NCI-H1436 treated with DMSO at 0.1 percent for 48 hours (cell line): ENCODE data around the gene ARL17B.
"Not testable (repeated sequence)": the region's sequence is repeated elsewhere in the genome, so short reads cannot be mapped to it uniquely, and the experiment has no call there.

Experiments used
- DNase-seq: peaks from one replicate; lab custom pipeline; 2025; lab: John Stamatoyannopoulos, UW

The ARL17B gene

DNA sequence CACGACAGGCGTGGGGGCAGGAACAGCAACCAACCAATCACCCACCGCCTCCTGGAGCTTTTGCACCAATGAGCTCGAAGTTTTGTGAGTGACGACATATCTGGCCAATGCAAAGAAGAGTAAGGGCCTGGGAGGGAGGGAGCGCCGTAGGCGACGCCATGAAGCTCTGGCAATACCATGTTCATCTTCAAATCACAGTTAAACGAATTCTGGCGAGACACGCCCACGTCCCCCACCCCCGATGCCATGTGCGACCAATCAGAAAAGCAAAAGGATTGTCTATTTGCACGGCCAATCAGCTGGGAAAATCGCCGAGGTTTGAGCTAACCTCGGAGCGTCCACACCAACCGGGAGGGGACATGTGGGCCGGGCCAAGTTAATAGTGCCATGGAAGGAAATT lies at the start of gene ARL17B:
TSS of gene ARL17B (minus strand) at position 12 of the 400 bp plus-strand sequence. CDS start 3,369 bp downstream, outside the sequence.
- DNase-seq: not testable (repeated sequence)

DNA sequence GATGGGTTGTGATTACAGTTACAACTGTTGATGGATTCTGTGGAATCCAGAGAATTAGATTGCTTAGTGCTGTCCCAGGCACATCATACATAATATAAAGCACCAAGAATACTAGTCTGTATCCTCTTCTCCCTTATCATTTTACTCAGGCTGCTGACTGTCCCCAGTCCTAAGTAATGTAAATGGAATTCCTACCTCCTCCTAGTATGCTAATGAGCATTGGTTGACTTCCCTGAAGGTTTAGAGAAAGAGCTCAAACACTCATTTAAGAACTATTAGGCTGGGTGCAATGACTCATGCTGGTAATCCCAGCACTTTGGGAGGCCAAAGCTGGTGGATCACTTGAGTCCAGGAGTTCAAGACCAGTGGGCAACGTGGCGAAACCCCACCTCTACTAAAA lies 48.3 kb upstream of the ARL17B start:
- DNase-seq: not testable (repeated sequence)

DNA sequence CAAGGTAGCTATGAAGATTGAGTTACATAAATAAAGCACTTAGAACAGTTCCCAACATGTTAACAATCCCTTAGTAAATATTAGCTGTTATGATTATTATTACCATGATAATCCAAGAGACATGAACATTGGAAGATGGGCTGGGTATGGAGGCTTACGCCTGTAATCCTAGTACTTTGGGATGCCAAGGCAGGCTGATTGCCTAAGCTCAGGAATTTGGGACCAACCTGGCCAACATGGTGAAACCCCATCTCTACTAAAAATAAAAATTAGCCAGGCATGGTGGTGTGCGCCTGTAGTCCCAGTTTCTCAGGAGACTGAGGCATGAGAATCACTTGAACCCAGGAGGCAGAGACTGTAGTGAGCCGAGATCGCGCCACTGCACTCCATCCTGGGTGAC lies 45.6 kb upstream of the ARL17B start:
- DNase-seq: not testable (repeated sequence)

DNA sequence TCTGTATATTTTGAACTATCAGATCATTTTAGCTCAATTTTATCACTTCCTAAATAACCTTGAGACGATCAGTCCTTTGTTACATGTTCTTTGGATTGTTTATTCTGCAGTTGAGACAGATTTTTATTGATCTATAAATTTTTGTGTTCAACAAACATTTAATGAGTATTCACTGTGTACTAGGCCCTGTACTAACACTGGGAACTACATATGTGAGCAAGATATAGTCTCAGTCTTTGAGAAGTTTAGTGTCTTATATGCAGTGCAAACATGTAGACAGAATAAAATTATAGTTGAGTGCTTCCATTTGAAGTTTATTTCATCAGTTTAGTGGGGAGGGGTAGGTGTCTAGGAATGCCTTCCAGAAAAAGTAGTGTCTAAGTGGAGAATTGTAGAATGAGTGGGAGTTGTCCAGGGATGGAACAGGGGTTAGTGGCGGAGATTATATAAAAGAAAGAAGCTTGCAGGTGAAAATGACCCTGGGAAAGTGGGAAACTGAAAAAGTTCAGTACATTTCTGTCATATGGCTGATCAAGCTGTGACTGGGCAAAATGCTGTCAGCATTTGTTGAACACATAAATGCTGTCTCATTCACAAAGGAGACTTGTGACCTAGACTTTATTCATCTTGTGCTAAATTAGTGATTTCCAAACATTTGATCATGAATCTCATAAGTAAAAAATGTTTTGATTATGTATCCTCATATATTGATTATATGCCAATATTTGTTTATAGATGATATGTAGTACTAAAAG lies 39.6 kb upstream of the ARL17B start:
- not testable (repeated sequence) for DNase-seq

DNA sequence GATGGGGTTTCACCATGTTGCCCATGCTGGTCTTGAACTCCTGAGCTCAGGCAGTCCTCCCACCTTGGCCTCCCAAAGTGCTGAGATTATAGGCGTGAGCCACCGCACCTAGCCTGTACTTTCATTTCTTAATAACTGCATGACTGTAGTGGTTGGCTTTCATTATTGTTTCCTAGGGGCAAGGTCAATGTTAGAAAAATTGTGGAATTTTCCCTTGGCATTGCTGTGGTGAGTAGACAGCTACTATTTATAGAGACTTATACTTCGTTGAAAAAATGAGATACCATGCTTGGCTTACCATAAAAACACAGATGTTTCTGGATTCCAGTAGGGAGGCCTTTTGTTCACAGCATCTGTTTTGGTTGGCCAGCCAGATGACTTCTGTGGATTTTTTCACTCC lies 39.0 kb upstream of the ARL17B start:
- DNase-seq: not testable (repeated sequence)

DNA sequence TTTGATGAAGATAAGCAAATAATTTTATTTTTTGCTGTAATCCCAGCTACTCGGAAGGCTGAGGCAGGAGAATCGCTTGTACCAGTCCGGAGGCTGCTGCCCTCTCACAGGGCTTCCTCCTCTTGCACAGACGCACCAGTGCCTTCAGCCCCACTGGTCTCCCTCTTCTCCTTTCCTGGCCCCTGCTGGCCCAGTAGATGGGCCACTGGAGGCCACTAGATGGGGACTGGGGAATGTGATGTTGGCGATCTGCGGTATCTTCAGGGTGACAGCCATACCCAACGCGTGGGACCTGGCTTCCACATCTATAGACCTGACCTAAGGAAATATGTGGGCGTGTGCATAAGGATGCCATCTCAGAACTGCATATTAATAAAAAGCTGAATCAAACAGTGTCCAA lies 38.4 kb upstream of the ARL17B start:
- DNase-seq: not testable (repeated sequence)

DNA sequence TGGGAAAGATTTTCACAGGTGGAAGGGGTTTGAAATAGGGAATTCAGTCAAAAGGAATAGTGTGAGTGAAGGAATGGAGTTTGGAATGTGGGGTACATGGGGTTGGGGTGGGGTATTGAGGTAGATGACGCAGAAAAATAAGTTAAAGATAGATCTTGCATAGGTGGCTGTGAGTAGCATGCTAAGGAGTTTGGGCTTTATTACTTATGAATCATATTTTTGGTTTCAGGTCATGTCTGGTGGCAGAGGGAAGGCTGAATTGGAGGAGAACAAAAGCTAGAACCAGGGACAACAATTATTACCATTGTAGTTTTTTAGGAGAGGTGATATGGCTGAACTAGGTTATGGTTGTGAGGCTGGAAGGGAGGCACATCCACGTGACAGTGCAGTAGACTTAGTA lies 34.7 kb upstream of the ARL17B start:
- DNase-seq: not testable (repeated sequence)

DNA sequence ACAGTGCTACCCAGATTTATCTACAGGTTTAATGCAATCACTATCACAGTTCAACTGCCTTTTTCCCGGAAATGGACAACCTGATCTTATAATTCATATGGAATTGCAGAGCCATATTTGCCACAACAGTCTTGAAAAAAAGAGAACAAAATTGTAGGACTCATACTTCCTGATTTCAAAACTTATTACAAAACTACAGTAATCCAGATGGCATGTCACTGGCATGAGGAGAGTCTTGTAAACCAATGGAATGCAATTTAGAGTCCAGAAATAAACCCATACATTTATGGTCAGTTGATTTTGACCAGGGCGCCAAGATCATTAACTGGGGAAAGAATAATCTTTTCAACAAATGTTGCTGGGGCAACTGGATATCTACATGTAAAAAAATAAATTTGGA lies 32.1 kb upstream of the ARL17B start:
- DNase-seq: not testable (repeated sequence)

DNA sequence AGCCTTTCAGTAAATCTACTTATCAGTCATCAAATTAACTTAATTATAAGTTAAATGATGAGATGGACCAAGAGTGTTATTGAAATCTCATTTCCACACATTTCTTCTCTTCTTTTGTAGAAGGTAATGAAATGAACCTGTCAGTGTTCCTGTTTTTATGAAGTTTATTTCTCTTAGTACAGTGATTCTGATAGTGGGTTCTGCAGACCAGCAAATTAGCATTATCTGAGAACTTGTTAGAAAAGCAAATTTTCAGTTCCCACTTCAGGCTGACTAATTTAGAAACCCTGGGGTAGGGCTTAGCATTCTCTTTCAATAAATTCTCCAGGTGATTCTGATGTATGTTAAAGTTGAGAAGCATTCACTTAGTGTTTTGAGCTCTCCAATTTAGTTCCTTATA lies 23.9 kb upstream of the ARL17B start:
- not testable (repeated sequence) for DNase-seq

DNA sequence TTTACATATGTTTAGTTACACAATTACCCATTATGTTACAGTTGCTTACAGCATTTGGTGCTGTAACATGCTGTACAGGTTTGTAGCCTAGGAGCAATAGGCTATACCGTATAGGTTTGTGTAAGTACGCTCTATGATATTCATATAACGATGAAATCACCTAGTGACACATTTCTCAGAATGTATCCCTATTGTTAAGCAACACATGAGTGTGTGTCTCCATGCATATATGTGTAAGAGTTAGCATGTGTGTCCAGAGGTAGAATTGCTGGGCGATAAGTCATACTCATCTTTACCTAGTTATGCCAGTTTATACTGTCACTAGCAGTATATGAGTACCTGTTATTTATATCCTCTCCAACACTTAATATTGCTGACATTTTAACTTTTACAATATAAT lies 21.6 kb upstream of the ARL17B start:
- DNase-seq: not testable (repeated sequence)

DNA sequence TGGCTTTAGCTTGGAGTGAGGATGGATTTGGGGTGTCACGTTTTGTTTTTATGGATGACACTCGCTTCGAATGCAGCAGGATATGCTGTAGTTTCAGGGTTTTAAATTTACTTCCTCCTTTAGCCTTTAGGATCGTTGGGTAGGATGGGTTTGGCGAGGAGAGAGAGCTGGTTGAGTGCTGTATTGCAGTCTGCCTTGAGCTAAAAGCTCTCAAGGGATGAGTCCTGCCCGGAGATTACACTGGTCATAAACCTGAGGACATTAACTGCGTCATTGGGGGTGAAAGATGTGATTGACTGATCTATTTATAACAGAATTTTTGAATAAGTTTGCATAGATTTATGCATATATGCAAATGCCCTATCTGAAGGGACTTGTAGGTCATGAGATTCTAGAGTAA lies 11.9 kb upstream of the ARL17B start:
- not testable (repeated sequence) for DNase-seq

DNA sequence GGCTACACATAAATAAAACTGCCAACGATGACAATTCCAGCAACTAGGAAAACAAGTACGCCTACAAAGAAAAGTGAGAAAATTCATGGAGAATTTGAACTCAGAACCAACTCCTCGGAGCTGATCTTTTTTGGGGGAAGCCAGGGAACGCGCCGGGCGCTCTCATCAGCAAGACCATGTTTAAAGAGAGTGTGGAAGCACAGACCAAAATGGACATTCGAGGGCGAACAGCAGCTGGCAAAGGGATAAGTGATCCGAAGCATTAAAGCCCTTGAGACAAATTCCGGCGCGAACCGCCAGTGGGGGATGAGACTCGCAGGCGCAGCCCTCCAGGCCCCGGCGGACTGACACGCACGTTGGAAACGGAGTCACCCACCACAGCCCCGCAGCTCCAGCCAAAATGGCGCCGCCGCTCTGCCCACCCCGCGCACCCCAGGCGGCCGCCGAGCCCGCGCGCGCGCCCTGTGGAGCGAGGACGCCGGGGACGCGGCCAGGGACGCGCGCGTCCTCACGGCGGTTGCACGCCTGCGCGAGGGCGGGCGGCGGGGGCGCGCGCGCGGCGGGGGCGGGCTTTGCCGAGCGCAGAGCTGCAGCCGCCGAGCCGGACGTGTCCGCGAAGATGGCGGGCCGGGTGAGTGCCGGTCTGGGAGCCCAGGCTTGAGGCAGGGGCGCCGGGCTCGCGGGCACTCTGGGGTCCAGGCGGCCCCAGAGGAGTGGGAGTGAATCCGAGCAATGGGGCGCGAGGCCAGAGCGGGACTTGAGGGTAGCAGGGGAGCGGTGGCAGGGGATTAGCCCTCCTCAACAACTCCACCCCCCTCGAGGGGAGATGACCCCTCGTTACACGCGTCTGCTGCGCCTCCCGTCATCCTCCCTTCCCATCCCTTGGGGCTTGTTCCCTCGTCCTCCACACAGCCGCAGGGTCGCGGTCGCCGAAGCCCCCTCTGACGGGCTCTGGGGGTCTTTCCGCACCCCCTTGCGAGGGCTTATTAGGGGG lies 11.0 kb upstream of the ARL17B start:
- DNase-seq: not testable (repeated sequence)

DNA sequence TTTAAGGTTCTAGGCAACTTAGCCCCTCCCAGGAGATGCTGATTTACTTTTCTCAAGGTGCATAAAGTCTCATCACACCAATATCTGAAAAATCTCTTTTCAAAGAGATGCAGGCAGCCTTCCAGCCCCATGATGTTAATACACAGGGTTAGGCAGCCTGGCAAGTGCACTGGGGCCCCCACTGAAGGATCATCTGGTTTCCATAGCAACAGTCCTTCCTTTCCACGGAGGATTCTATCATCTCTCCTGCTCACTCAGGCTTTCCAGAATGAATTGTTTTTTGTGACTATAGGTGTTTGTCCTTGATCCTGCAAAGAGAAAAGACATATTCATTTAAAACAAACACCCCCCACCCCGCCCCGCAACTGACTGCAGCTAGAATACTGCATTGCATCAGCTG lies 6.0 kb upstream of the ARL17B start:
- not testable (repeated sequence) for DNase-seq

DNA sequence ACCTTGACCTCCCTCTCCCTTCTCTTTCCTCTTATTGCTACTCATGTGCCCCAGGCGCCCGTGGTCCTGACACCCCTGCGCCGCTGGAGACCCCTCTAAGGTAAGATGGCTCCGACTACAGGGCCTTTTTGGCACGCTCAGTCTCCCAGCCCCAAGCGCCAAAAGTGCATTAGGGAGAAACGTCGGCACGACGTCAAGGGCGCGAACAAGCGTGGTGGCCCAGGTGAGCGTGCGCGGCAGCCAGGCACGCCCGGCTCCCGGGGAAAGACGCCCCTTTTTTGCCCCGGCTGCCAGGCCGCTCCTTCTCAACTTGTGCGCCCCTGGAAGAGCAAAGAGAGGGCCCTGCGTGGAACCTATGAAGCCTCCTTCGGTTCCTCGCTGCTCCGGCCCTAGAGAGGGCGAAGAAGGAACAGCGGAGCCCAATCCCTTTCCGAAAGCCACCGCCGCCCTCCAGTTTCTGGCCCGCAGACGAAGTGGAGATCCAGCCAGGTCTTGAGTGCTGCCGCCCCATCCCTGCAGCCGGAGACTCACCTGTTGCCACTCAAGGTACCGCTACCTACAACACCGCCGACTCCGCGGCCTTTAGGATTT lies 326 bp downstream of the ARL17B start:
- not testable (repeated sequence) for DNase-seq

DNA sequence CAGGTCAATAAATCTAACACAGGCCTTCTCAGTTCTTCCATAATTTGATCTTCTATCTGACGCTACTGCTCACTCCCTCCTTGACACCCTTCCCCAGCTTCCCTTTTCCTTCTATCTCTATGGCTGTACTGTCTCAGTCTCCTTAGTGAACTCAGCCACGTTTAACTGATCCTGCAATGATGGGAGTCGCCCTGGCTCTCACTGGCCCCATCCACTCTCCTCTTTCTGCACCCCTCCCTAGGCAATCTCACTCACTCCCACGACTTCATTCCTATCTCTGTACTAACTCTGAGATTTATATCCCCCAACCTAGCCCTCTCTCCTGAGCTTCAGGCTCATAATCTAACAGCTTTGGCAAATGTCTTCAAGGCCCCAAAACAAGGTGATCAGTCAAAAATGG lies 7.7 kb downstream of the ARL17B start:
- not testable (repeated sequence) for DNase-seq

DNA sequence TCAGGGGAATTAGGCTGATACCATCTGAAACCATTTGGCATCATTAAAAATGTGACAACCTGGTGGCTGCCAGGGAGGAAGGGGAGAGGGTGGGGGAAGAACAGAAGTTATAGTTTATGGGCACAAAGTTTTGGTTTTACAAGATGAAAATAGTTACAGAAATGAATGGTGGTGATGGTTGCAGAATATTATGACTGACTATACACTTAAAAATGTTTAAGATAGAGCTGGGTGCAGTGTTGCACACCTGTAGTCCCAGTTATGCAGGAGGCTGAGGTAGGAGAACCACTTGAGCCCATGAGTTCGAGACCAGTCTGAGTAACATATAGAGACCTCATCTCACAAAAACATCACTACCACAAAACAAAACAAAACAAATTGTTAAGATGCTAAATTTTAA lies 12.5 kb downstream of the ARL17B start:
- not testable (repeated sequence) for DNase-seq

DNA sequence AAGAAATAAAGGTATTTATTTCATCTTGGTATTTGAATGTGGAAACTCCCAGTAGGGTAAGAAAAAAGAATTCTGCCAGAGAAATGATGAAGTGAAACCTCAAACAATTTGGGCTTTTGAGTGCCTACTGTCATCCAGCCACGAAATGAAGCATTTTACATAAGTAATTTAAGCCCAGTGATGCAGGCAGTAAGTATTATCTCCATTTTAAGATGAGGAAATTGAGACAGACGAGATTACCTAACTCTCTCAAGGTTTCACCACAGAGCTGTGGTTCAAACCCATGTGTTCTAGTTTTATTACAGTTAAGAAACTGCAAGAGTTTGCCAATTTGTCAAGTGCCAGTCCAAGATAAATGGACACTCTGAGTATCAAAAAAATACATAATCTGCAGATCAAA lies 13.2 kb downstream of the ARL17B start:
- DNase-seq: not testable (repeated sequence)

DNA sequence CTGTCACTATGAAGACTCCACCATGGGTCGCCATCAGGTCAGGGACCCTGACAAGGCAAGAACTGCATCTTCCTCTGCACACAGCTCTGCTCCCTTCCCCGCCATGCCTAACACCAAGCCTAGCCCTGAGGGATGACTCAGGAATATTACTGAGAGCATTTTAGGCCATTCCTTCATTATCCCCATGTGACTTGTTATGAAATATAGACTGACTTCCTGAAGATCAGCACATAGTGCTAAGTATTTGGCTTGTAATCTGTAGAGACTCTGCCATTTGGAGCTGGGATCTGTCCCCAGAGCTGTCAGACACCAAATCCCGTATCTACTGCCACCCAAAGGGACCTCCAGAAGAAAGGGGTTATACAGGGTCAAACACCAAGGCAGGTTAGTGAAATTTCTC lies 19.4 kb downstream of the ARL17B start:
- not testable (repeated sequence) for DNase-seq

DNA sequence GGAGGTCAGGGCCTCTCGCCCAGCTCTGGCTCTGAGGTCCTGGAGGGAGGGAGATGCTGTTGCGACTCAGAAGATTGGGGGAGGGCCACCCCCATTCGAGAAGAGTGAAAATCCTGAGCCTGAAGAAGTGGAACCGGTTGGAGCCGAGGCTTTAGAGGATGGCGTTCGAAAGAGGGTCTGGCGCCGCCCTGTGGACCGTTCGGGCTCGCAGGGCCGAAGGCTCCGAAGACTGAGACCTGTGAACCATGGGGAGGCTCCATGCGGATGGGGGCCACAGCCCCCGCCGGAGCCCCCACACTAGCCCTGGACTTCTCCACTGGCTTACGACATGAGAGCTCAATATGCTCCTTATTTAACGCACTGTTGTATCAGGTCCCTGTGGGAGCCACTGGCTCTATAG lies 20.3 kb downstream of the ARL17B start:
- DNase-seq: not testable (repeated sequence)

DNA sequence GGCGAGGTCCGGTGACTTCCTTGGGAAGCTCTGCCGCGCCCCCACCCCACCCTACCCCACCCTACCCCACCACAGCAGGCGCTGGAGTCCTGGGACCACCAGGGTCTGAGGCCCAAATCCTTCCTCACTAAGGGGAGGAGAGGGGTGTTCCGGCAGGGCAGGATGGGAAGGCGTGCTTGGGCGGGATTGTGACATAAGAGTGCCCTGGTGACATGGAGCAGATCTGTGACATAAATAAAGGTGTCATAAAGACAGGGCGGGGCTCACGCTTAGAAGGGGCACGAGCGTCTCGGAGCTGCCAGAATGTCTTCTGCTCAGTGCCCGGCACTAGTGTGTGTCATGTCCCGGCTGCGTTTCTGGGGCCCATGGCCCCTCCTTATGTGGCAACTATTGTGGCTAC lies 66.7 kb downstream of the ARL17B start, which contains the start of gene LRRC37A:
TSS of gene LRRC37A (plus strand) at position 301 of the 400 bp plus-strand sequence. CDS start at position 304, 3 bp downstream.
- not testable (repeated sequence) for DNase-seq

DNA sequence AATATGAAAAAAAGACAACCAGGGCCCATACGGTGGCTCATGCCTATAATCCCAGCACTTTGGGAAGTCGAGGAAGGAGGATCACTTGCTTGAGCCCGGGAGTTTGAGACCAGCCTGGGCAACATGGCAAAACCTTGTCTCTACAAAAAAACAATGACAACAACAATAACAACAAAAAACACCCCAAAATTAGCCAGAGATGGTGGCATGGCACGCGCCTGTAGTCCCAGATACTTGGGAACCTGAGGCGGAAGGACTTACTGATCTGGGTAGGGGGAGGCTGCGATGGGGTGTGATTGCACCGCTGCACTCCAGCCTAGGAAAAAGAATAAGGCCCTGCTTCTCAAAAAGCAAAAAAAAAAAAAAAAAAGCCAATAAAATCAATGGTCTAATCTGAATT lies 69.9 kb downstream of the ARL17B start:
- not testable (repeated sequence) for DNase-seq

DNA sequence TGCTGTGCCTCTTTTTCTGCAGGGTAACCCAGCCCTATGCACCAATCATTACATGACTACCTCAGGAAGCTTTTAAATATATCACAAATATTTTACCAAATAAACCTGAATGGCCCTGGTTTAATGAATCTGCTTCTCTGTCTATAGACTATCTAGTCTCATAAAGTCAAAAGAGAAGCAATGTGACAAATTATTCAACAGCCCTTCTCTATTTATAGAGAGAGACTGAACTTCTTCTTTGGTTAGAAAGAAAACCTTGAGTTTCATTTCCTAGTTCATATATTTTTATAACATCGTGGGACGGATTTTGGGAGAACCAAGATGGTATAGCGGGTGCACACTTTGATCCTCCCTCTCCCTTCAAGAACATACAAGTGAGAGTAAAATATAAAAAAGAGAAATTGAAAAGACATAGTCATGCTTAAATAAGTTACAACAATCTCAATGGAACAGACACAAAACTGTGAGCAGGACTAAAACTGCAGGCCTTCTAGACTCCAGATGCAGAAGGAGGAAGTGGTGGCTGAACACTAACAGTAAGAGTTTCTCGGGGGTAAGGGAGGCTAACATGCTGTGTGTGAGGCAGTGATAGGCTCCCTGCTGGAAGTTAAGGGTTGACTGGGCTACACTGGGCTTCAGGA lies 70.5 kb downstream of the ARL17B start:
- DNase-seq: not testable (repeated sequence)
